HuH-7.5 (cell line): ENCODE measurements around the gene LYPD5.
"Not testable (repeated sequence)": the region's sequence is repeated elsewhere in the genome, so short reads cannot be mapped to it uniquely, and the experiment has no call there.

Source experiments
- DNase-seq: peaks from one replicate; pipeline ENCODE4 v3.0.0; 2011; ENCODE audit warnings: low spot score

Gene LYPD5

GRCh38 chr19:43802216-43802951 is at the start of gene LYPD5:
Gene LYPD5, minus strand, starts transcription at chr19:43802447. Its CDS starts 67 bp downstream, at chr19:43802380.
- no peak for DNase-seq

- DNase-seq, result no peak
Measured at GRCh38 chr19:43848821-43849220, 46.6 kb upstream of the LYPD5 start.

- no peak for DNase-seq
Measured at GRCh38 chr19:43847884-43848283, 45.6 kb upstream of the LYPD5 start.

- DNase-seq, result no peak
Measured at GRCh38 chr19:43847246-43847645, 45.0 kb upstream of the LYPD5 start.

GRCh38 chr19:43842007-43842406 is 39.8 kb upstream of the LYPD5 start:
- no peak for DNase-seq

- DNase-seq, result no peak
Measured at GRCh38 chr19:43839139-43839538, 36.9 kb upstream of the LYPD5 start.

GRCh38 chr19:43826787-43827754 is 24.8 kb upstream of the LYPD5 start, which contains the start of gene ZNF283:
Gene ZNF283, plus strand, starts transcription at chr19:43827321. Its CDS starts 6,184 bp downstream, at chr19:43833505.
- peak; percentile 73 for DNase-seq

GRCh38 chr19:43824572-43824971 is 22.3 kb upstream of the LYPD5 start:
- DNase-seq, result not testable (repeated sequence)

- DNase-seq, result not testable (repeated sequence)
Measured at GRCh38 chr19:43823856-43824255, 21.6 kb upstream of the LYPD5 start.

- DNase-seq, result no peak
Measured at GRCh38 chr19:43820884-43821215, 18.6 kb upstream of the LYPD5 start.

GRCh38 chr19:43820098-43820883 is 18.0 kb upstream of the LYPD5 start:
- no peak for DNase-seq

- no peak for DNase-seq
Measured at GRCh38 chr19:43818500-43818899, 16.3 kb upstream of the LYPD5 start.

GRCh38 chr19:43817454-43817853 is 15.2 kb upstream of the LYPD5 start:
- not testable (repeated sequence) for DNase-seq

GRCh38 chr19:43814663-43815352 is 12.6 kb upstream of the LYPD5 start:
- DNase-seq, result no peak

GRCh38 chr19:43812688-43813087 is 10.4 kb upstream of the LYPD5 start:
- no peak for DNase-seq

GRCh38 chr19:43812259-43812658 is 10.0 kb upstream of the LYPD5 start:
- no peak for DNase-seq

- DNase-seq, result no peak
Measured at GRCh38 chr19:43811837-43812236, 9.6 kb upstream of the LYPD5 start.

GRCh38 chr19:43809762-43810696 is 7.8 kb upstream of the LYPD5 start:
- peak; percentile 19 for DNase-seq

- DNase-seq, result no peak
Measured at GRCh38 chr19:43807651-43808050, 5.4 kb upstream of the LYPD5 start.

- no peak for DNase-seq
Measured at GRCh38 chr19:43806848-43807247, 4.6 kb upstream of the LYPD5 start.
